Measurements from ENCODE around the gene OPRL1. TPM values are rescaled to one million over a fixed set of nuclear protein-coding genes. Genes with fewer than 3 reads are reported as not detected.

The OPRL1 gene
- total RNA-seq, 3 donors from 2014 or later, result 0.26 to 0.76 (median 0.39) TPM

- Histone ChIP-seq H3K9me3 (no peaks in the 10 kb centered on the region), H3K4me1 (ENCODE audit: low read depth) (peaks cover 5% of the 10 kb centered on the region), H3K4me3 (no peak overlapping the region), H3K36me3 (ENCODE audit: low read depth) (no peaks in the 10 kb centered on the region)
- intact Hi-C loops (cut with DNase I, micrococcal nuclease), result no loop called here
- DNase-seq, result no peak
- TF ChIP-seq CTCF (IDR thresholded peaks at IDR 0.05), result no peak
- no peak for ATAC-seq
Measured at GRCh38 chr20:64050261-64051032, 29.4 kb upstream of the OPRL1 start.

GRCh38 chr20:64051033-64051452 lies 28.8 kb upstream of the OPRL1 start:
- H3K4me3 ChIP-seq, result no peak overlapping the region
- peaks cover 5% of the 10 kb centered on the region for H3K4me1 ChIP-seq (ENCODE audit: low read depth)
- DNase-seq (no peak), ATAC-seq (no peak)
- H3K36me3 ChIP-seq (ENCODE audit: low read depth), result no peaks in the 10 kb centered on the region
- intact Hi-C loops (cut with DNase I, micrococcal nuclease), result no loop called here
- TF ChIP-seq CTCF (IDR thresholded peaks at IDR 0.05), result no peak
- no peaks in the 10 kb centered on the region for H3K9me3 ChIP-seq

GRCh38 chr20:64051561-64052325 lies 28.1 kb upstream of the OPRL1 start:
- no peak for TF ChIP-seq CTCF (IDR thresholded peaks at IDR 0.05)
- intact Hi-C loops (cut with DNase I, micrococcal nuclease), result no loop called here
- peaks cover 5% of the 10 kb centered on the region for H3K4me1 ChIP-seq (ENCODE audit: low read depth)
- no peaks in the 10 kb centered on the region for H3K36me3 ChIP-seq (ENCODE audit: low read depth)
- DNase-seq (no peak), ATAC-seq (no peak)
- no peaks in the 10 kb centered on the region for H3K9me3 ChIP-seq
- H3K4me3 ChIP-seq, result no peak overlapping the region

GRCh38 chr20:64052326-64052722 lies 27.6 kb upstream of the OPRL1 start:
- ATAC-seq, result no peak
- intact Hi-C loops (cut with DNase I, micrococcal nuclease), result no loop called here
- TF ChIP-seq CTCF (IDR thresholded peaks at IDR 0.05), result no peak
- Histone ChIP-seq H3K4me1 (ENCODE audit: low read depth) (peaks cover 5% of the 10 kb centered on the region), H3K9me3 (no peaks in the 10 kb centered on the region), H3K36me3 (ENCODE audit: low read depth) (no peaks in the 10 kb centered on the region), H3K4me3 (no peak overlapping the region)
- DNase-seq, result no peak

GRCh38 chr20:64052987-64053840 lies 26.7 kb upstream of the OPRL1 start:
- no peak for ATAC-seq
- DNase-seq, result no peak
- Histone ChIP-seq H3K36me3 (ENCODE audit: low read depth) (no peaks in the 10 kb centered on the region), H3K4me3 (no peak overlapping the region), H3K9me3 (no peaks in the 10 kb centered on the region), H3K4me1 (ENCODE audit: low read depth) (peaks cover 5% of the 10 kb centered on the region)
- TF ChIP-seq CTCF (IDR thresholded peaks at IDR 0.05), result no peak
- intact Hi-C loops (cut with DNase I, micrococcal nuclease), result no loop called here

Data from mucosa of descending colon (tissue), 3 donors.